Right hindlimb (tissue), 1 donor: ENCODE data around the gene TKTL1.
"Not testable (repeated sequence)": the region's sequence is repeated elsewhere in the genome, so short reads cannot be mapped to it uniquely, and the experiment has no call there.

Source experiments
- DNase-seq: peaks from one replicate; pipeline ENCODE4 v3.0.0-alpha.2; 2018

TKTL1 gene

GRCh38 chrX:154295664-154296310 is at the start of gene TKTL1:
Gene TKTL1, plus strand, starts transcription at chrX:154295795. Its CDS starts 65 bp downstream, at chrX:154295860.
- no peak for DNase-seq

GRCh38 chrX:154247377-154248045 is 48.1 kb upstream of the TKTL1 start:
- DNase-seq = not testable (repeated sequence)

- not testable (repeated sequence) for DNase-seq
These were observed 47.5 kb upstream of the TKTL1 start for GRCh38 chrX:154248076-154248475.

- DNase-seq = not testable (repeated sequence)
These were observed 38.3 kb upstream of the TKTL1 start, which contains the start of gene OPN1MW3 for GRCh38 chrX:154257282-154257681. Gene OPN1MW3, plus strand, starts transcription at chrX:154257582. Its CDS starts 38 bp downstream, at chrX:154257620.

- DNase-seq = not testable (repeated sequence)
These were observed 36.9 kb upstream of the TKTL1 start for GRCh38 chrX:154258711-154259110.

- DNase-seq = not testable (repeated sequence)
These were observed 32.5 kb upstream of the TKTL1 start for GRCh38 chrX:154263072-154263471.

GRCh38 chrX:154269245-154269644 is 26.4 kb upstream of the TKTL1 start:
- DNase-seq = not testable (repeated sequence)

- not testable (repeated sequence) for DNase-seq
These were observed 10.9 kb upstream of the TKTL1 start for GRCh38 chrX:154284489-154285338.

GRCh38 chrX:154286406-154286805 is 9.2 kb upstream of the TKTL1 start:
- not testable (repeated sequence) for DNase-seq

- DNase-seq = no peak
These were observed 612 bp upstream of the TKTL1 start, which contains the start of gene TEX28 for GRCh38 chrX:154294791-154295574. Gene TEX28, minus strand, starts transcription at chrX:154295124. Its CDS starts 3,007 bp downstream, at chrX:154292117.

- DNase-seq = no peak
These were observed 1.1 kb downstream of the TKTL1 start for GRCh38 chrX:154296731-154297130.

- DNase-seq = no peak
These were observed 2.7 kb downstream of the TKTL1 start for GRCh38 chrX:154298312-154298711.

GRCh38 chrX:154300816-154301215 is 5.2 kb downstream of the TKTL1 start:
- DNase-seq = no peak

GRCh38 chrX:154302998-154303397 is 7.4 kb downstream of the TKTL1 start:
- not testable (repeated sequence) for DNase-seq

GRCh38 chrX:154303476-154303875 is 7.9 kb downstream of the TKTL1 start:
- no peak for DNase-seq

- no peak for DNase-seq
These were observed 9.3 kb downstream of the TKTL1 start for GRCh38 chrX:154304846-154305245.

GRCh38 chrX:154305541-154306205 is 10.1 kb downstream of the TKTL1 start:
- DNase-seq = no peak

GRCh38 chrX:154307202-154307601 is 11.6 kb downstream of the TKTL1 start:
- DNase-seq = no peak

GRCh38 chrX:154308108-154308946 is 12.7 kb downstream of the TKTL1 start:
- peak; percentile 56 for DNase-seq

GRCh38 chrX:154309041-154309775 is 13.6 kb downstream of the TKTL1 start:
- DNase-seq = no peak
